GM12801 (cell line): ENCODE measurements around the gene MAGEA9B.
"Not testable (repeated sequence)": the region's sequence is repeated elsewhere in the genome, so short reads cannot be mapped to it uniquely, and the experiment has no call there.

Experiments used
- TF ChIP-seq, protein P1 (sequence below): IDR thresholded peaks from one replicate; pipeline ENCODE4 v1.5.1; 2011; ENCODE audit warnings: control low read depth; ENCODE audit not compliant: insufficient read length; ENCODE audit errors: extremely low read depth

MAGEA9B gene

DNA sequence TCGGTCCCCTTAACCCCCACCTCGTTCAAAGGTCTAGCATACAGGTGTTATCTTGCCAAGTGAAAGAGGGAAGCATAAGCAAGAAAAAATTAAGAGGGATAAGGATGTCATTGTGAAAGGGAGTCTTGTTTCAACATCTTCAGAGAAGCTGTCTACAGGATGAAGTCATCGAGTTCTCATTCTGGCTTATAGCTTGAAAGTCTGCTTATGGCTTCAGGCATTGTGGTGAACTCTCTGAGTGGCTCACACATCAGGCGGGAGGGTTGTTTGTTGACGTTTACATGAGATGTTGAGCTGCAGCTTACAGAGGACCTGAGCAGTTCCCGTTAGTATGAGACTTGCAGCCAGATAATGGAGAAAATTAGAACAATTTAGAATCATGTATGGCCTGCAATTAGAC is 16.6 kb downstream of the MAGEA9B start:
- TF ChIP-seq, protein P1, sequence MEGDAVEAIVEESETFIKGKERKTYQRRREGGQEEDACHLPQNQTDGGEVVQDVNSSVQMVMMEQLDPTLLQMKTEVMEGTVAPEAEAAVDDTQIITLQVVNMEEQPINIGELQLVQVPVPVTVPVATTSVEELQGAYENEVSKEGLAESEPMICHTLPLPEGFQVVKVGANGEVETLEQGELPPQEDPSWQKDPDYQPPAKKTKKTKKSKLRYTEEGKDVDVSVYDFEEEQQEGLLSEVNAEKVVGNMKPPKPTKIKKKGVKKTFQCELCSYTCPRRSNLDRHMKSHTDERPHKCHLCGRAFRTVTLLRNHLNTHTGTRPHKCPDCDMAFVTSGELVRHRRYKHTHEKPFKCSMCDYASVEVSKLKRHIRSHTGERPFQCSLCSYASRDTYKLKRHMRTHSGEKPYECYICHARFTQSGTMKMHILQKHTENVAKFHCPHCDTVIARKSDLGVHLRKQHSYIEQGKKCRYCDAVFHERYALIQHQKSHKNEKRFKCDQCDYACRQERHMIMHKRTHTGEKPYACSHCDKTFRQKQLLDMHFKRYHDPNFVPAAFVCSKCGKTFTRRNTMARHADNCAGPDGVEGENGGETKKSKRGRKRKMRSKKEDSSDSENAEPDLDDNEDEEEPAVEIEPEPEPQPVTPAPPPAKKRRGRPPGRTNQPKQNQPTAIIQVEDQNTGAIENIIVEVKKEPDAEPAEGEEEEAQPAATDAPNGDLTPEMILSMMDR: no peak

DNA sequence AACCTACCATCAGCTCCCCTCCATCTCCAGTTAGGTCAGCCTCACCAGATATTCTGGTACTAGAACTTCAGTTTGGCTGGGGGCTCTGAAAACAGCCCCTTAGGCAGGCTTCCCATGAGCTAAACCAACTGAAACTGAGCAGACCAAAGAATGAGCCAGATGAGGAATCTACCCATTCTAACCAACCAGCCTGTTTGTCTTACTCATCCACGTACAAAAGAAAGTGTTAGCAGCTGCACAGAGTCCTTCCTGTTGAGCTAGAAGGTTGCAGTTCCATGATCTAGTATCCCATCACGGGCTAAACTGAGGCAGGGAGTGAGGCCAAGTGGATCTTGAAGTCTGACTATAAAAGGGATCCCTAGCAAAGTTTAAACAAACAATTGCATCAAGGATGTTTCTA is 17.5 kb downstream of the MAGEA9B start:
- TF ChIP-seq, protein P1: no peak

DNA sequence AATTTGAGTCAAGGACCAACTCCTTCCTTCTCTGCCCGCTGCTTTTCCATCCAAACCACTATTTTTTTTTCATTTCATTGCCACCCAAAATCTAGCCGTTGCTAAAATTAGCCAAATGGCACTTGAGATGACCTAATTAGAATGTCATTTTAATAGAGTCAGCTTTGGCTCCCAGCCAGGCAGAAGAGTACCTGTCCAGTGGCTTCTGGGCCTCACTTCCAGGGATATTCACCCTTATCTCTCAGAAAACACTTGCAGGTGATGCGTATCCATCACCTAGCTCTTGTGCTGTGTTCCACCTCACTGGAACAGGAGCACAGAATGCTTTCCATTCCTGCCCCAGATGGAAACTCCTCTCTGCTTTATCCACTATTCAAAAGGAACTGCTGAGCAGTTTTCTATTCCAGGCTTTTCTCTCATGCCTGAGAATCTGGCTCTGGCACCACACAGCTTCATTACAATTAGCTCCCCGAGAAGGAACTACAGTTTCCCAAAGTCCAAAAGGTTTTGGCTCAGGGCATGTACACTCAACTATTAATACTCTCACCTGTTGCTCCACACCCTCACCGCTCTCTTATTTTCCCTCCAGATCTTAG is 18.5 kb downstream of the MAGEA9B start:
- TF ChIP-seq, protein P1: no peak

DNA sequence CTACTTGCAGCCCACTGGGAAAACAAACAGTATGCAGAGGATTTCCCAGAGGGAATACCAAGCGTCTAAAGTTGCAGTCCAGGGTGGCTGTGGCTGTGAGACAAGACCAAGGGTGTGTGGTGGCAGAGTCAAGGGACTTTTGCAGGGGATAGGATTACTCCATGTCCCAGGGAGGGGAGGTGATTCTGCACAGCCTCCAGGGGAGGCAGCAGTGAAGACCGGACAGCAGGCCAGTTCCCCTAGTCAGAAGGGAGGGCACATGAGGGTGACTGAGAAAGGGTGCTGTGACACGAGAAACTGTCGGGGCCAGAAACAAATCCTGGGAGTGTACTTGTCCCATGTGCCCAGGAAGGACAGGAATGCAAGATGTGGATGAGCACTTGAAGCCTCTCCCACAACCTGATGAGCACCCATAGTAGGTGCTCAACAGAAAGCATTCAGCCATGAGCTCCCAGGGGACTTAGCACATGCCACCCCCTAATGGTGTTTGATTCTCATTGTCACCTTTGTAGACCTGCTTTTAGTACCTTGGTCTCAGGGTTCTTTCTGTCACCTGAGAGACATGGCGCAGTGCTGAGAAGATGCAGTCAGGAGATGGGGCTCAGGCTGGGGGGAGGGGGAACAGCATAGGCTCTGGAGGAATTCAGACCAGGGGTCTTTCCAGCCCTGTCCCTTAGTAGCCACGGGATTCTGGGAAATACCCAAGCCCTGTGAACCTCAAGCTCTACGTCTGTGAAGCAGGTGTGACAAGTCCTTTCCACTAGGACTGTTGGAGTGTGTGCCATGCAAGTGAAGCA is 19.4 kb downstream of the MAGEA9B start:
- TF ChIP-seq, protein P1: no peak

DNA sequence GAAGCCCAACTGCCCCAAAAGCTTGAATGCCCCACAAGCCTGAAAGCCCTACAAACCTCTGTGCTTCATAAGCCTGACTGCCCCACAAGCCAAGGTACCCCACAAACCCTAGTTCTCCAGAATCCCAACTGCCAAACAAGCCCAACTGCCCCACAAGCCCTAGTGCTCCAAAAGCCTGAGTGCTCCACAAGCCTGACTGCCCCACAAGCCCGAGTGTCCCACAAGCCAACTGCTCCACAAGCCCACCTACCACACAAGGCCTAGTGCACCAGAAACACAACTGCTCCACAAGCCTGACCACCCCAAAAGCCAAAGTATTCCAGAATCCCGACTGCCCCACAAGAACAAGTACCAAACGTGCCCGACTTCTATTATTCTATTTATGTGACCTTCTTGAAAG is 23.9 kb downstream of the MAGEA9B start:
- TF ChIP-seq, protein P1: no peak

DNA sequence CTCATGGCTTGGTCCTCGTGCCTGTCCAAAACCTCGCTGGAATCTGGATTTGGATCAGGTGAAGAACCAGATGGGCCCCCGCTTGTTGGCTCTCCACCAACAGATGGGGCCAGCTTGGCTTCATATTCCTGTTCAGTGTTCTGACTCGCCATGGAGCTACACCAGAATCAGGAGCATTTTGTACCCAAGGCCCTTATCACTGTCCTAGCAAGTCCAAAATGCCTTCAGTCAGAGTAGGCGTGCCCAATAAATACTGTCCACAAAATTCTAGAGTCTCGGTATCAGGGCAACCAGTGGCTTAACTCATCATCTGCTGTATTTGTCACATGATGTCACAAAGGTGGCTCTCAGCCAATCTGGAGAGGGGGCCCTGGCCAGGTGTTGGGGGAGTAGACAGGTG is 37.6 kb downstream of the MAGEA9B start, which contains the start of gene HSFX3:
Gene HSFX3, minus strand, starts transcription at position 224 of the 400 bp plus-strand sequence. Its CDS starts 72 bp downstream, at position 152.
- TF ChIP-seq, protein P1: not testable (repeated sequence)

DNA sequence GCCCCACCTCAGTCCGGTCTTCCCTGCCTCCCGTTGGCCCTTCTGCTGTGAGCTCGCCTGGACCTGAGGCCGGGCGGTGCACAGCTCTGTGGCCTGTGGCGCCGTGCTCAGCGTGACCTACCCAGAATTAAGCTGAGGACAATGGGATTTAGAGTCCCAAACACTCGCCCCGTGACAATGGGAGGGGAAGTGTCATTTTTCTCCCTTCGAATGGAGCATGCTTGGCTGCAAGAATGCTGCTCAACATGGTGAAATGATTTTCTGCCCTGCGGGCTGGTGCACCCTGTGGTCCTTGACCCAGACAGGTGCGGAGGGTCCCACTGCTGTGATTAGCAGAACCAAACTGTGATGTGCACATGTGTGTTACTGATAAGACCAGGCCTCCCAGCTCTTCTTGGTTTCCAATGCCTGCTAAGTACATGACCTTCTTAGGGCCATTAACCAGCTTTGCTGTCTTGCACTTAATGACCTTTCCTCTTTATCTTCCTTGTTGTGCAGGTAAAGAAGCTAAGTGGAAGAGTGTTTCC is 45.7 kb downstream of the MAGEA9B start:
- TF ChIP-seq, protein P1: no peak
